DOHH2 (cell line): ENCODE results near the gene FBXW4.

Source experiments
- H3F3A ChIP-seq: fragments of 200-600 bp; sonication (generic), shearing (Covaris generic); 2 replicates; pipeline ENCODE4 v1.6.0; 2016; ENCODE audit warnings: antibody characterized with exemption, mild to moderate bottlenecking; ENCODE audit not compliant: control insufficient read depth, insufficient read depth
- H3K27ac ChIP-seq: fragments of 200-600 bp; sonication (generic); 2 replicates; pipeline ENCODE4 v1.5.1; 2014; ENCODE audit warnings: low read depth, mild to moderate bottlenecking, low read length, moderate library complexity
- H3K27me3 ChIP-seq: fragments of 200-600 bp; sonication (generic); 2 replicates; pipeline ENCODE4 v1.6.1; 2014; ENCODE audit warnings: mild to moderate bottlenecking, low read length, mixed read lengths; ENCODE audit not compliant: control insufficient read depth
- H3K36me3 ChIP-seq: fragments of 200-600 bp; sonication (generic); 2 replicates; pipeline ENCODE4 v1.6.1; 2014; ENCODE audit warnings: mild to moderate bottlenecking, low read length, moderate library complexity, mixed read lengths; ENCODE audit not compliant: control insufficient read depth
- H3K4me1 ChIP-seq: fragments of 200-600 bp; sonication (generic); 2 replicates; pipeline ENCODE4 v1.6.1; 2014; ENCODE audit warnings: mild to moderate bottlenecking, low read length, mixed read lengths; ENCODE audit not compliant: control insufficient read depth
- H3K4me2 ChIP-seq: fragments of 200-600 bp; sonication (generic); 2 replicates; pipeline ENCODE4 v1.6.0; 2014; ENCODE audit warnings: mild to moderate bottlenecking, low read length, moderate library complexity
- H3K4me3 ChIP-seq: fragments of 200-600 bp; sonication (generic); 2 replicates; pipeline ENCODE4 v1.5.1; 2014; ENCODE audit warnings: mild to moderate bottlenecking, low read length, mixed read lengths
- H3K79me2 ChIP-seq: fragments of 200-600 bp; sonication (generic); 2 replicates; pipeline ENCODE4 v1.6.1; 2014; ENCODE audit warnings: mild to moderate bottlenecking, low read length, mixed read lengths; ENCODE audit not compliant: control insufficient read depth
- H3K9me2 ChIP-seq: fragments of 200-600 bp; sonication (generic); replicated peaks from 2 replicates; pipeline ENCODE4 v1.6.1; 2014; ENCODE audit warnings: mild to moderate bottlenecking, low read length, mixed read lengths; ENCODE audit not compliant: control insufficient read depth
- H3K9me3 ChIP-seq: fragments of 200-600 bp; sonication (generic); 2 replicates; pipeline ENCODE4 v1.6.1; 2014; ENCODE audit warnings: antibody characterized with exemption, low read length, mixed read lengths; ENCODE audit not compliant: control insufficient read depth, insufficient read depth
- H4K20me1 ChIP-seq: fragments of 200-600 bp; sonication (generic); 2 replicates; pipeline ENCODE4 v1.6.0; 2014; ENCODE audit warnings: low read depth, mild to moderate bottlenecking, antibody characterized with exemption, low read length, moderate library complexity; ENCODE audit not compliant: control insufficient read depth, insufficient read depth
- EZH2phosphoT487 ChIP-seq: fragments of 200-600 bp; sonication (generic); IDR thresholded peaks from 2 replicates; pipeline ENCODE4 v1.6.1; 2017; ENCODE audit warnings: borderline replicate concordance, mild to moderate bottlenecking, antibody characterized with exemption, low read length, moderate library complexity, mixed read lengths
- TF ChIP-seq, protein P1 (sequence below): fragments of 200-600 bp; sonication (generic); IDR thresholded peaks from one replicate; pipeline ENCODE4 v1.5.1; 2014; ENCODE audit warnings: antibody characterized with exemption, mild to moderate bottlenecking, low read depth, low read length; ENCODE audit not compliant: poor library complexity, severe bottlenecking

The FBXW4 gene

DNA sequence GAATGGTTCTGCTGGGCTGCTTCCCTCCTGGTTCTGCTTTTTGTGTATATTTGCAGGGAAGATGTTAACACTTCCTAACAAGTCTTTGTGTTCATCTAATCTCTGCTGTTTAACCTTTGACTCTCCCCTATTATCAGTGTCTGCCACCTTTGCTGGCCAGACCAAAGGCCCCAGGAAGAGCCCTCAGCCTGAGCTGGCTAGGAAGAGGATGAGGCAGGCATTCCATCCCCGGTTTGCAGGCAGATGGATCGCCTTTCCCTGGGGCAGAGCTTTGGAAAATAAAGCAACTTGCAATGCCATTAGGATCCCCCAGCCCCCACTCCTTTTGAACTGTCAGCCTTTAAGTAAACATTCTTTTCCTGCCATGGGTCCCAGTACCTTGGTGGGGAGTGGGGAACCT is 87.8 kb downstream of the FBXW4 start:
- no peak for TF ChIP-seq EZH2phosphoT487
- TF ChIP-seq, protein P1, sequence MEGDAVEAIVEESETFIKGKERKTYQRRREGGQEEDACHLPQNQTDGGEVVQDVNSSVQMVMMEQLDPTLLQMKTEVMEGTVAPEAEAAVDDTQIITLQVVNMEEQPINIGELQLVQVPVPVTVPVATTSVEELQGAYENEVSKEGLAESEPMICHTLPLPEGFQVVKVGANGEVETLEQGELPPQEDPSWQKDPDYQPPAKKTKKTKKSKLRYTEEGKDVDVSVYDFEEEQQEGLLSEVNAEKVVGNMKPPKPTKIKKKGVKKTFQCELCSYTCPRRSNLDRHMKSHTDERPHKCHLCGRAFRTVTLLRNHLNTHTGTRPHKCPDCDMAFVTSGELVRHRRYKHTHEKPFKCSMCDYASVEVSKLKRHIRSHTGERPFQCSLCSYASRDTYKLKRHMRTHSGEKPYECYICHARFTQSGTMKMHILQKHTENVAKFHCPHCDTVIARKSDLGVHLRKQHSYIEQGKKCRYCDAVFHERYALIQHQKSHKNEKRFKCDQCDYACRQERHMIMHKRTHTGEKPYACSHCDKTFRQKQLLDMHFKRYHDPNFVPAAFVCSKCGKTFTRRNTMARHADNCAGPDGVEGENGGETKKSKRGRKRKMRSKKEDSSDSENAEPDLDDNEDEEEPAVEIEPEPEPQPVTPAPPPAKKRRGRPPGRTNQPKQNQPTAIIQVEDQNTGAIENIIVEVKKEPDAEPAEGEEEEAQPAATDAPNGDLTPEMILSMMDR = no peak
- no peaks in the 10 kb centered on the region for H3K4me1 ChIP-seq
- peaks cover 37% of the 10 kb centered on the region for H3K36me3 ChIP-seq
- no peak overlapping the region for H3K27ac ChIP-seq
- no peaks in the 10 kb centered on the region for H3K9me2 ChIP-seq
- no peaks in the 10 kb centered on the region for H3K9me3 ChIP-seq
- H4K20me1 ChIP-seq = no peaks in the 10 kb centered on the region
- no peaks in the 10 kb centered on the region for H3K27me3 ChIP-seq
- no peaks in the 10 kb centered on the region for H3K79me2 ChIP-seq
- H3K4me3 ChIP-seq = no peak overlapping the region
- peaks cover 9% of the 10 kb centered on the region for H3F3A ChIP-seq
- no peak overlapping the region for H3K4me2 ChIP-seq

DNA sequence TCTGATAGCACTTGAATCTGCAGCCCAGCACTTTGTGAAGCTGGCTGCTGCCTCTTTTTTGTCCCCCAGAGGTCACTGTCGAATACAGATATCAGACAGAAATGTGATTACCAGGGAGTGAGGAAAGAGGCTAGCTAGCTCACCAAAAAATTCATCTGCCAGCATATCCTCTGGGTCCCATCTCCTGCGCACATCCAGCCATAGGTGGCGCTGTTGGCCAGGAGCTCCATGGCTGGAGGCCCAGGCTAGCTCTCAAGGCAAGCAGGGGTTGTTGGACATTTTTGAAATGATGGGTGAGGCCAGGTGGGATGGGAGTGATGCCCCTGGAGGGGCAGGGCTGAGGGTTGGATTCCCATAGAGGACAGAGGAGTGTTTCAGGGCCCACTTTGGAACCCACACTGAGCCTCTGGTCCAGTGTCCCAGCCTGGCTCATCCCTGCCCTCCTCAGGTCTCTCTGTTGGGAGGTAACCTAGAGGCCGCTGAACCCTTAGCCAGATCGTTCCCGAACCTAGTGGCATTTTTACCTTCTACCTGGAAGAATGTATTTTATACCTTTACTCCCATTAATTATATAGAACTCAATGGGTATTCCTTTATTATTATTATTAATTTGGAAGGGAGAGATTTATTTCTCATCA is 92.1 kb downstream of the FBXW4 start:
- Histone ChIP-seq H3K9me3 (no peaks in the 10 kb centered on the region), H3K9me2 (no peaks in the 10 kb centered on the region), H3K4me1 (no peaks in the 10 kb centered on the region), H3K4me3 (no peak overlapping the region), H4K20me1 (no peaks in the 10 kb centered on the region), H3K27me3 (no peaks in the 10 kb centered on the region), H3K36me3 (no peaks in the 10 kb centered on the region; the same call in 1 of the 2 replicates), H3K79me2 (no peaks in the 10 kb centered on the region), H3K4me2 (no peak overlapping the region), H3F3A (peaks cover 9% of the 10 kb centered on the region), H3K27ac (no peak overlapping the region)
- TF ChIP-seq, protein P1 = peak; percentile 98
- no peak for TF ChIP-seq EZH2phosphoT487

DNA sequence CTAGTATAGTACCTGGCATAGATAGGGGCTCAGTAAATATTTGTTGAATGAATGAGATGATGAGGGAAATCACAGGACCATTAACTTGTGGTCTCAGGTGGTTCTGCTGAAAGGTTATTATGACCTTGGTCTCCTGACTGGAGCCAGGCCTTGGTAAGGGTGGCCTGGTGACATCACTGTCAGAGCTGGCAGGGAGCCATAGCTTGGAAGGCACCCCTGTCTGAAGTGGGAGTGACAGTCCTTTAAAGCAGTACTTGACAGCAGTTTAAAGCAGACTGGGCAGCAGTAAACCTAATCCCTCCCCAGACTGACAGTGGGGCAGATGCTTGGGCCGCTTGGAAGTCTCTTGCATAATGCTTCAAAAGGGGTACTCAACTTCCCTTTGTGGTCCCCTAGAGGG is 93.4 kb downstream of the FBXW4 start:
- H3K9me2 ChIP-seq = no peaks in the 10 kb centered on the region
- TF ChIP-seq, protein P1 = no peak
- no peak for TF ChIP-seq EZH2phosphoT487
- no peaks in the 10 kb centered on the region for H3K36me3 ChIP-seq
- H3K9me3 ChIP-seq = no peaks in the 10 kb centered on the region
- no peak overlapping the region for H3K4me2 ChIP-seq
- H3K27me3 ChIP-seq = no peaks in the 10 kb centered on the region
- H3K4me3 ChIP-seq = no peak overlapping the region
- no peaks in the 10 kb centered on the region for H3K4me1 ChIP-seq
- no peaks in the 10 kb centered on the region for H4K20me1 ChIP-seq
- H3K79me2 ChIP-seq = no peaks in the 10 kb centered on the region
- H3F3A ChIP-seq = peaks cover 9% of the 10 kb centered on the region
- no peak overlapping the region for H3K27ac ChIP-seq
